GM12874 (cell line): Measurements from ENCODE around the gene EFEMP1.

Experiments used
- CTCF ChIP-seq: IDR thresholded peaks from 2 replicates; pipeline ENCODE4 v1.5.1; 2011; ENCODE audit warnings: low read depth, mild to moderate bottlenecking, control low read depth, low read length, moderate library complexity; ENCODE audit not compliant: insufficient read depth

EFEMP1 gene

DNA sequence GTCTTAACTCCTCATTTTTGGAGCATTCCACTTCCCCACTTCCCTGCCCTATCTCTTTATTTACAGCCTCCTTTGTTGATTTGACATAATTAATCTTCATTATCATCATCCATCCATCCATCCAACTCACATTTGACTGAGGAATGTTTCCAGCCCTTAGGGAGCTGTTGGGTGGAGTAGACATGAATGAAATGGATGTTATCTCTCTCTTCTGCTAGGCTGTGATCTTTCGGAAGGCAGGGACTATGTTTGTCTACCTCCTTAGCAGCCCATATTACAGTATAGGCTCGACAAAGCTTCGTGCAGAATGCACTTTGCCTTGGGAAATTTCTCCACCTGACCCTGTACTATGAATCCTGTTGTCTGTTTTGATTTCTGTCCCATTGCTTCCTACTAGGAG lies 7.7 kb upstream of the EFEMP1 start:
- TF ChIP-seq CTCF: no peak

DNA sequence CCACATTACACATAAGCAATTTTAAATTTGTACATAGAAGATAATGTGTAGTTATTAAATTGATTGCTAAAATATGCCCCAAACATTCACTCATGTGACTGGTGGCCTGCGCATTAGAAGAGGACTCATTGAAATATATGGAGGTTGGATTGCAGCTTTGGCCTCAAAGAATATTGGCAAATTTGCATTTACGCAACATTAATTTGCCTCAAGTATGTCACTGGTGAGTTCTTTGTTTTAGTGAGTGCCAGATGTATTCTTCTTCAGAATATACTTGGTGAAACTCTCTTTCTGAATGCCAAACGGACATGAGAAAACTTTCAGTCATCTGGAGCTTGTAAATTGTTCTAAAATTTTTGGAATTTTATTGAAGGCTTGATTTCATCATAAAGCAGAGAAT lies 5.9 kb upstream of the EFEMP1 start:
- no peak for TF ChIP-seq CTCF

- no peak for TF ChIP-seq CTCF
Measured at GRCh38 chr2:55926974-55927373, 3.4 kb upstream of the EFEMP1 start.

GRCh38 chr2:55926246-55926645 lies 2.7 kb upstream of the EFEMP1 start:
- TF ChIP-seq CTCF: no peak

- TF ChIP-seq CTCF: no peak
Measured at GRCh38 chr2:55923982-55924321, 370 bp upstream of the EFEMP1 start.

GRCh38 chr2:55922291-55922907 lies 1.2 kb downstream of the EFEMP1 start:
- TF ChIP-seq CTCF: no peak

GRCh38 chr2:55919574-55919973 lies 4.0 kb downstream of the EFEMP1 start:
- no peak for TF ChIP-seq CTCF
